ENCODE data around the gene CIDEB. TPM values are rescaled to one million over a fixed set of nuclear protein-coding genes. Genes with fewer than 3 reads are reported as not detected.

The CIDEB gene
- total and polyA plus RNA-seq, 2 of the 13 experiments (the other 11 are each of a cell fraction or from before 2014, with no cell fraction given) = 35.8 to 110 TPM

DNA sequence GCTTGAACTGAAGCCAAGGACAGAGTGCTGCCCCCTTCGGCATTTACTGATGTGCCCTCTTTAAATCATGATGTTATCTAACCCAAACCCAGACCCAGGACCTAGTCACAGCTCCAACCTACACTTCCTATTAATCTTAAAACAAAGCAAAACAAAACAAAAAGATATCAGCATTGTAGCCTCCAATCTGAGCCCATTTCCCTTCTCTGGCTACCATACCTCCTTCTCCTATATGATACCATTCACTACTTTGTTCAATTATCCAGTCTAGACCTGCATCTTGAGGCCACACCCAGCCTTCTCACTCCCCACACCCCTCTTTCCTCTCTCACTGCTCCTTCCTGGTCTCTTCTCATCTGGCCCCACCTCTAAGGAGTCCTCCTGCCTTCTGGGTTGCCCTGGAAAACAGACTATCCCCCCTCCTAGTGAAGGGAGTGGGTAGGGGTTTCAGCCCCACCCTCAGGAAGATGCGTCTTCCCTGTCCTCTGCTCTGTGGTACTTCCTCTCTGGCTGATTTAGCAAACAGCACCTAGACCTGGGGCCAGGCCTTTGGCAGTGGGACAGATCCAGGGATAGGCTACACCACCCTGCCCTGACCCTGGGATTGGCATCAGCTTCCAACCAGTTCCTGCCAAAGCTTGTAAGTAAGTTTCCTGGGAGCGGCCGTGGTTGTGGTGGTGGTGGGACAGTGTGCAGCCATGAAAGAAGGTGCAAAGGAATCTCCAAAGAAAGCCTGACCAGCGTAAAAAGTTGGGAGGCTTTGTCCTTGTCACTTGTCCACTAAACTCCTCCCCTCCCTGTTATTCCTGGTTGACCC, 6.8 kb upstream of the CIDEB start (continued):
- 0 out of 2 replicates have a peak, but pooled peaks have one; percentile 19 for TF ChIP-seq KDM2A (CRISPR knock-in tag; IDR thresholded peaks at IDR 0.05; ENCODE audit: borderline replicate concordance, low read depth)
- no peak for TF ChIP-seq MZF1 (CRISPR knock-in tag; IDR thresholded peaks at IDR 0.05; ENCODE audit: borderline replicate concordance)
- TF ChIP-seq NAIF1 (CRISPR knock-in tag; IDR thresholded peaks at IDR 0.05; ENCODE audit: borderline replicate concordance) = no peak
- no peak for TF ChIP-seq POLR2AphosphoS2 (IDR thresholded peaks at IDR 0.05; ENCODE audit: low read depth, low read length)
- no peak for TF ChIP-seq ZNF446 (CRISPR knock-in tag; IDR thresholded peaks at IDR 0.05)
- TF ChIP-seq ZNF746 (CRISPR knock-in tag; IDR thresholded peaks at IDR 0.05) = no peak
- TF ChIP-seq FIP1L1 (IDR thresholded peaks at IDR 0.05; ENCODE audit: borderline replicate concordance, insufficient read depth, low read depth, low read length) = no peak
- TF ChIP-seq, protein P1, sequence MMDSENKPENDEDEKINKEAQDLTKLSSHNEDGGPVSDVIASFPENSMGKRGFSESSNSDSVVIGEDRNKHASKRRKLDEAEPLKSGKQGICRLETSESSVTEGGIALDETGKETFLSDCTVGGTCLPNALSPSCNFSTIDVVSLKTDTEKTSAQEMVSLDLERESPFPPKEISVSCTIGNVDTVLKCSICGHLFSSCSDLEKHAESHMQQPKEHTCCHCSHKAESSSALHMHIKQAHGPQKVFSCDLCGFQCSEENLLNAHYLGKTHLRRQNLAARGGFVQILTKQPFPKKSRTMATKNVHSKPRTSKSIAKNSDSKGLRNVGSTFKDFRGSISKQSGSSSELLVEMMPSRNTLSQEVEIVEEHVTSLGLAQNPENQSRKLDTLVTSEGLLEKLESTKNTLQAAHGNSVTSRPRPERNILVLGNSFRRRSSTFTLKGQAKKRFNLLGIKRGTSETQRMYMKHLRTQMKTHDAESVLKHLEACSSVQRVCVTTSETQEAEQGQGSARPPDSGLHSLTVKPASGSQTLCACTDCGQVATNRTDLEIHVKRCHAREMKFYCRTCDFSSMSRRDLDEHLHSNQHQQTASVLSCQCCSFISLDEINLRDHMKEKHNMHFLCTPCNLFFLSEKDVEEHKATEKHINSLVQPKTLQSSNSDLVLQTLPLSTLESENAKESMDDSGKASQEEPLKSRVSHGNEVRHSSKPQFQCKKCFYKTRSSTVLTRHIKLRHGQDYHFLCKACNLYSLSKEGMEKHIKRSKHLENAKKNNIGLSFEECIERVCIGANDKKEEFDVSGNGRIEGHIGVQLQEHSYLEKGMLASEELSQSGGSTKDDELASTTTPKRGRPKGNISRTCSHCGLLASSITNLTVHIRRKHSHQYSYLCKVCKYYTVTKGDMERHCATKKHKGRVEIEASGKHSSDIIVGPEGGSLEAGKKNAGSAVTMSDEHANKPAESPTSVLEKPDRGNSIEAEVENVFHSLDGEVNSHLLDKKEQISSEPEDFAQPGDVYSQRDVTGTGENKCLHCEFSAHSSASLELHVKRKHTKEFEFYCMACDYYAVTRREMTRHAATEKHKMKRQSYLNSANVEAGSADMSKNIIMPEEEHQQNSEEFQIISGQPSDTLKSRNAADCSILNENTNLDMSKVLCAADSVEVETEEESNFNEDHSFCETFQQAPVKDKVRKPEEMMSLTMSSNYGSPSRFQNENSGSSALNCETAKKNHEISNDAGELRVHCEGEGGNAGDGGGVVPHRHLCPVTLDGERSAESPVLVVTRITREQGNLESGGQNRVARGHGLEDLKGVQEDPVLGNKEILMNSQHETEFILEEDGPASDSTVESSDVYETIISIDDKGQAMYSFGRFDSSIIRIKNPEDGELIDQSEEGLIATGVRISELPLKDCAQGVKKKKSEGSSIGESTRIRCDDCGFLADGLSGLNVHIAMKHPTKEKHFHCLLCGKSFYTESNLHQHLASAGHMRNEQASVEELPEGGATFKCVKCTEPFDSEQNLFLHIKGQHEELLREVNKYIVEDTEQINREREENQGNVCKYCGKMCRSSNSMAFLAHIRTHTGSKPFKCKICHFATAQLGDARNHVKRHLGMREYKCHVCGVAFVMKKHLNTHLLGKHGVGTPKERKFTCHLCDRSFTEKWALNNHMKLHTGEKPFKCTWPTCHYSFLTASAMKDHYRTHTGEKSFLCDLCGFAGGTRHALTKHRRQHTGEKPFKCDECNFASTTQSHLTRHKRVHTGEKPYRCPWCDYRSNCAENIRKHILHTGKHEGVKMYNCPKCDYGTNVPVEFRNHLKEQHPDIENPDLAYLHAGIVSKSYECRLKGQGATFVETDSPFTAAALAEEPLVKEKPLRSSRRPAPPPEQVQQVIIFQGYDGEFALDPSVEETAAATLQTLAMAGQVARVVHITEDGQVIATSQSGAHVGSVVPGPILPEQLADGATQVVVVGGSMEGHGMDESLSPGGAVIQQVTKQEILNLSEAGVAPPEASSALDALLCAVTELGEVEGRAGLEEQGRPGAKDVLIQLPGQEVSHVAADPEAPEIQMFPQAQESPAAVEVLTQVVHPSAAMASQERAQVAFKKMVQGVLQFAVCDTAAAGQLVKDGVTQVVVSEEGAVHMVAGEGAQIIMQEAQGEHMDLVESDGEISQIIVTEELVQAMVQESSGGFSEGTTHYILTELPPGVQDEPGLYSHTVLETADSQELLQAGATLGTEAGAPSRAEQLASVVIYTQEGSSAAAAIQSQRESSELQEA (CRISPR knock-in tag; IDR thresholded peaks at IDR 0.05; ENCODE audit: not compliant biosample characterization) = no peak
- no peak for TF ChIP-seq ZNF235 (CRISPR knock-in tag; IDR thresholded peaks at IDR 0.05; ENCODE audit: borderline replicate concordance)
- TF ChIP-seq ZNF775 (CRISPR knock-in tag; IDR thresholded peaks at IDR 0.05; ENCODE audit: borderline replicate concordance) = no peak
- TF ChIP-seq SMC3 (IDR thresholded peaks at IDR 0.05; ENCODE audit: low read length) = no peak
- TF ChIP-seq ZNF563 (CRISPR knock-in tag; IDR thresholded peaks at IDR 0.05) = no peak
- no peak for TF ChIP-seq JUN (CRISPR knock-in tag; IDR thresholded peaks at IDR 0.05)
- no peak for TF ChIP-seq ZBTB7B (CRISPR knock-in tag; IDR thresholded peaks at IDR 0.05)
- TF ChIP-seq ZNF329 (CRISPR knock-in tag; IDR thresholded peaks at IDR 0.05; ENCODE audit: low read depth) = no peak
- TF ChIP-seq, protein P2, sequence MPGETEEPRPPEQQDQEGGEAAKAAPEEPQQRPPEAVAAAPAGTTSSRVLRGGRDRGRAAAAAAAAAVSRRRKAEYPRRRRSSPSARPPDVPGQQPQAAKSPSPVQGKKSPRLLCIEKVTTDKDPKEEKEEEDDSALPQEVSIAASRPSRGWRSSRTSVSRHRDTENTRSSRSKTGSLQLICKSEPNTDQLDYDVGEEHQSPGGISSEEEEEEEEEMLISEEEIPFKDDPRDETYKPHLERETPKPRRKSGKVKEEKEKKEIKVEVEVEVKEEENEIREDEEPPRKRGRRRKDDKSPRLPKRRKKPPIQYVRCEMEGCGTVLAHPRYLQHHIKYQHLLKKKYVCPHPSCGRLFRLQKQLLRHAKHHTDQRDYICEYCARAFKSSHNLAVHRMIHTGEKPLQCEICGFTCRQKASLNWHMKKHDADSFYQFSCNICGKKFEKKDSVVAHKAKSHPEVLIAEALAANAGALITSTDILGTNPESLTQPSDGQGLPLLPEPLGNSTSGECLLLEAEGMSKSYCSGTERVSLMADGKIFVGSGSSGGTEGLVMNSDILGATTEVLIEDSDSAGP (CRISPR knock-in tag; IDR thresholded peaks at IDR 0.05; ENCODE audit: borderline replicate concordance) = no peak
- TF ChIP-seq FOXK1 (CRISPR knock-in tag; IDR thresholded peaks at IDR 0.05; ENCODE audit: borderline replicate concordance, low read depth) = no peak
- TF ChIP-seq ZFX (CRISPR knock-in tag; IDR thresholded peaks at IDR 0.05; ENCODE audit: low read depth) = no peak
- no peak for TF ChIP-seq ZKSCAN1 (IDR thresholded peaks at IDR 0.05; ENCODE audit: low read length)
- TF ChIP-seq ZNF496 (CRISPR knock-in tag; IDR thresholded peaks at IDR 0.05; ENCODE audit: insufficient replicate concordance) = no peak
- TF ChIP-seq ZFP1 (CRISPR knock-in tag; IDR thresholded peaks at IDR 0.05) = no peak

Measured in HepG2 (cell line).